K562 (cell line): ENCODE data around the gene GP1BB. TPM values are rescaled to one million over a fixed set of nuclear protein-coding genes. Genes with fewer than 3 reads are reported as not detected.

Experiments used
- AFF1 ChIP-seq, 2 experiments: fragments of 450-650 bp; IDR thresholded peaks; 2 replicates each; pipeline ENCODE4 v1.6.1; 2018; ENCODE audit warnings: mild to moderate bottlenecking in 2 of 2, low read depth in 1 of 2; ENCODE audit not compliant: partially characterized antibody in 2 of 2
- BCOR ChIP-seq: fragments of 450-650 bp; IDR thresholded peaks from 2 replicates; pipeline ENCODE4 v1.6.1; 2016
- CHD4 ChIP-seq: fragments of 200-600 bp; sonication (generic); IDR thresholded peaks from 3 replicates; pipeline ENCODE4 v1.6.1; 2012; ENCODE audit warnings: low read depth, mild to moderate bottlenecking, mixed read lengths, low read length, inconsistent platforms; ENCODE audit not compliant: insufficient read depth, insufficient replicate concordance, poor library complexity, severe bottlenecking
- ETV5 ChIP-seq: sonication (generic); formaldehyde crosslinking; IDR thresholded peaks from 2 replicates; pipeline ENCODE4 v1.4.0; 2020; ENCODE audit warnings: low read depth, mild to moderate bottlenecking, missing genetic modification reagents
- HDAC6 ChIP-seq: IDR thresholded peaks from 2 replicates; pipeline ENCODE4 v1.6.1; 2012; ENCODE audit warnings: low read depth, mild to moderate bottlenecking, control low read depth, inconsistent platforms, low read length, moderate library complexity
- IRF2 ChIP-seq: sonication (generic); formaldehyde crosslinking; IDR thresholded peaks from 2 replicates; pipeline ENCODE4 v1.8.1; 2022; ENCODE audit warnings: mild to moderate bottlenecking, missing genetic modification reagents
- KDM5B ChIP-seq: fragments of 200-600 bp; sonication (generic); IDR thresholded peaks from 2 replicates; pipeline ENCODE4 v1.6.1; 2012; ENCODE audit warnings: low read depth, mild to moderate bottlenecking, moderate library complexity, low read length, control low read depth, inconsistent platforms; ENCODE audit not compliant: insufficient replicate concordance
- RNF2 ChIP-seq: sonication (generic); IDR thresholded peaks from 2 replicates; pipeline ENCODE4 v1.6.1; 2016
- SIX5 ChIP-seq, 2 experiments: IDR thresholded peaks; 2 replicates each; pipeline ENCODE4 v1.6.1; 2011; ENCODE audit warnings: low read length in 2 of 2, borderline replicate concordance in 1 of 2, low read depth in 1 of 2, mild to moderate bottlenecking in 1 of 2, moderate library complexity in 1 of 2; ENCODE audit not compliant: insufficient read depth in 1 of 2
- SMC3 ChIP-seq: conservative IDR thresholded peaks from 2 replicates; pipeline ENCODE4 v1.6.1; 2011; ENCODE audit warnings: low read depth, low read length, improper control_type of control experiment; ENCODE audit not compliant: insufficient read depth
- SUPT5H ChIP-seq: fragments of 450-650 bp; IDR thresholded peaks from 2 replicates; pipeline ENCODE4 v1.6.1; 2016
- ZNF212 ChIP-seq: fragments of 450-650 bp; formaldehyde crosslinking; IDR thresholded peaks from 2 replicates; pipeline ENCODE4 v1.4.0; 2020; ENCODE audit warnings: mild to moderate bottlenecking
- ZNF232 ChIP-seq: sonication (generic); formaldehyde crosslinking; IDR thresholded peaks from 2 replicates; pipeline ENCODE4 v1.8.0; 2022; ENCODE audit warnings: mild to moderate bottlenecking, missing genetic modification reagents
- ZNF644 ChIP-seq: fragments of 200-800 bp; sonication (Bioruptor generic); IDR thresholded peaks from 2 replicates; pipeline ENCODE4 v1.6.1; 2016; ENCODE audit warnings: low read depth, missing genetic modification characterization, missing compliant biosample characterization
- ZNF766 ChIP-seq: fragments of 200-800 bp; sonication (Bioruptor generic); conservative IDR thresholded peaks from 2 replicates; pipeline ENCODE4 v1.6.1; 2016; ENCODE audit warnings: missing genetic modification characterization, missing compliant biosample characterization
- polyA plus RNA-seq, 8 experiments: library from polyadenylated mRNA; depleted of rRNA in 4 of 8; stranded (reverse) in 5 of 8; unstranded in 3 of 8; fragments of >200 nt; fragmentation: Nextera tagmentation in 2 of 8; fragmentation: Illumina TruSeq in 1 of 8; extraction: Ambion mirVana in 2 of 8; extraction: Trizol in 1 of 8; gene quantifications; 2 replicates each; pipeline versions ENCODE4 v1.2.1 to v1.2.3, GENCODE V29; 2011 to 2014; ENCODE audit warnings: inconsistent platforms in 1 of 8, missing spikeins in 1 of 8
- total RNA-seq, 7 experiments: library from RNA; depleted of rRNA in 6 of 7; stranded (reverse); fragments of >200 nt in 6 of 7; fragmentation: Illumina TruSeq in 2 of 7; extraction: Trizol in 2 of 7; gene quantifications; 2 replicates each; pipeline versions ENCODE4 v1.2.1 to v1.2.3, GENCODE V29; 2011 to 2021; ENCODE audit warnings: low replicate concordance in 1 of 7
- TF ChIP-seq, protein P1 (sequence below): fragments of 150-350 bp; IDR thresholded peaks from 2 replicates; pipeline ENCODE4 v1.6.1; 2014; ENCODE audit warnings: low read depth, mild to moderate bottlenecking, low read length, borderline replicate concordance
- TF ChIP-seq, protein P2 (sequence below): fragments of 450-650 bp; IDR thresholded peaks from 2 replicates; pipeline ENCODE4 v1.6.1; 2018; ENCODE audit warnings: mild to moderate bottlenecking, low read depth; ENCODE audit not compliant: partially characterized antibody

The GP1BB gene
- total and polyA plus RNA-seq, 9 of the 15 experiments (the other 6 are each of a cell fraction or from before 2014, with no cell fraction given): 0.69 to 162 (median 2.8) TPM

DNA sequence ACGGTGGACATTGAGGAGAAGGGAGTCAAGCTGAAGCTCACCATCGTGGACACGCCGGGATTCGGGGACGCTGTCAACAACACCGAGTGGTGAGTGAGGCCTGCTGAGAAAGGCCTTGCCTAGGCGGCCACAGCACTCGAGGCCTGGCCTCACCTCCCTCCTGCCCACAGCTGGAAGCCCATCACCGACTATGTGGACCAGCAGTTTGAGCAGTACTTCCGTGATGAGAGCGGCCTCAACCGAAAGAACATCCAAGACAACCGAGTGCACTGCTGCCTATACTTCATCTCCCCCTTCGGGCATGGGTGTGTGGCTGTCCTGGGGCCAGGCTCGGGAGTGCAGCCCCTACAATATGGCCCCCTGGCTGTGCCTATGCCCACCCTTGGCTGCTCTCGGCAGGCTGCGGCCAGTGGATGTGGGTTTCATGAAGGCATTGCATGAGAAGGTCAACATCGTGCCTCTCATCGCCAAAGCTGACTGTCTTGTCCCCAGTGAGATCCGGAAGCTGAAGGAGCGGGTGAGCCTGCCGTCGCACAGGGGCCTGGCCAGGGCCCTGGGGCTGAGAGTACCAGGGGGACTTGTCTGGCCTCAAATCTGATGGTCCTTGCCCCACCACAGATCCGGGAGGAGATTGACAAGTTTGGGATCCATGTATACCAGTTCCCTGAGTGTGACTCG is 3.0 kb upstream of the GP1BB start (continued):
- TF ChIP-seq AFF1 (IDR thresholded peaks at IDR 0.05; ENCODE audit: low read depth in 1 of 2, partially characterized antibody in 2 of 2) (no peak), ETV5 (no peak), RNF2 (no peak), SUPT5H (0 out of 2 replicates have a peak, but pooled peaks have one; percentile 14), SMC3 (0 out of 2 replicates have a peak, but pooled peaks have one; percentile 8), SIX5 (IDR thresholded peaks at IDR 0.05; ENCODE audit: borderline replicate concordance in 1 of 2, insufficient read depth in 1 of 2, low read depth in 1 of 2, low read length in 2 of 2) (peak in 1 of 2 experiments; percentile 8; a peak in 2 of 4 replicates), ZNF766 (no peak), CHD4 (peak; percentile 23), ZNF212 (CRISPR knock-in tag) (no peak), KDM5B (peak; percentile 10), ZNF232 (CRISPR knock-in tag) (no peak), HDAC6 (0 out of 2 replicates have a peak, but pooled peaks have one; percentile 26), IRF2 (CRISPR knock-in tag) (no peak), ZNF644 (tag) (no peak), BCOR (no peak)
- TF ChIP-seq, protein P1, sequence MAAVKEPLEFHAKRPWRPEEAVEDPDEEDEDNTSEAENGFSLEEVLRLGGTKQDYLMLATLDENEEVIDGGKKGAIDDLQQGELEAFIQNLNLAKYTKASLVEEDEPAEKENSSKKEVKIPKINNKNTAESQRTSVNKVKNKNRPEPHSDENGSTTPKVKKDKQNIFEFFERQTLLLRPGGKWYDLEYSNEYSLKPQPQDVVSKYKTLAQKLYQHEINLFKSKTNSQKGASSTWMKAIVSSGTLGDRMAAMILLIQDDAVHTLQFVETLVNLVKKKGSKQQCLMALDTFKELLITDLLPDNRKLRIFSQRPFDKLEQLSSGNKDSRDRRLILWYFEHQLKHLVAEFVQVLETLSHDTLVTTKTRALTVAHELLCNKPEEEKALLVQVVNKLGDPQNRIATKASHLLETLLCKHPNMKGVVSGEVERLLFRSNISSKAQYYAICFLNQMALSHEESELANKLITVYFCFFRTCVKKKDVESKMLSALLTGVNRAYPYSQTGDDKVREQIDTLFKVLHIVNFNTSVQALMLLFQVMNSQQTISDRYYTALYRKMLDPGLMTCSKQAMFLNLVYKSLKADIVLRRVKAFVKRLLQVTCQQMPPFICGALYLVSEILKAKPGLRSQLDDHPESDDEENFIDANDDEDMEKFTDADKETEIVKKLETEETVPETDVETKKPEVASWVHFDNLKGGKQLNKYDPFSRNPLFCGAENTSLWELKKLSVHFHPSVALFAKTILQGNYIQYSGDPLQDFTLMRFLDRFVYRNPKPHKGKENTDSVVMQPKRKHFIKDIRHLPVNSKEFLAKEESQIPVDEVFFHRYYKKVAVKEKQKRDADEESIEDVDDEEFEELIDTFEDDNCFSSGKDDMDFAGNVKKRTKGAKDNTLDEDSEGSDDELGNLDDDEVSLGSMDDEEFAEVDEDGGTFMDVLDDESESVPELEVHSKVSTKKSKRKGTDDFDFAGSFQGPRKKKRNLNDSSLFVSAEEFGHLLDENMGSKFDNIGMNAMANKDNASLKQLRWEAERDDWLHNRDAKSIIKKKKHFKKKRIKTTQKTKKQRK: no peak
- TF ChIP-seq, protein P2, sequence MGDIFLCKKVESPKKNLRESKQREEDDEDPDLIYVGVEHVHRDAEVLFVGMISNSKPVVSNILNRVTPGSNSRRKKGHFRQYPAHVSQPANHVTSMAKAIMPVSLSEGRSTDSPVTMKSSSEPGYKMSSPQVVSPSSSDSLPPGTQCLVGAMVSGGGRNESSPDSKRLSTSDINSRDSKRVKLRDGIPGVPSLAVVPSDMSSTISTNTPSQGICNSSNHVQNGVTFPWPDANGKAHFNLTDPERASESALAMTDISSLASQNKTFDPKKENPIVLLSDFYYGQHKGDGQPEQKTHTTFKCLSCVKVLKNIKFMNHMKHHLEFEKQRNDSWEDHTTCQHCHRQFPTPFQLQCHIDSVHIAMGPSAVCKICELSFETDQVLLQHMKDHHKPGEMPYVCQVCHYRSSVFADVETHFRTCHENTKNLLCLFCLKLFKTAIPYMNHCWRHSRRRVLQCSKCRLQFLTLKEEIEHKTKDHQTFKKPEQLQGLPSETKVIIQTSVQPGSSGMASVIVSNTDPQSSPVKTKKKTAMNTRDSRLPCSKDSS: peak; percentile 13
